H1 (cell line): ENCODE data around the gene SH3PXD2A. TPM values are rescaled to one million over a fixed set of nuclear protein-coding genes. Genes with fewer than 3 reads are reported as not detected.

Experiments used
- CTCF ChIA-PET: fragments of 300-600 bp; sonication (Branson Sonifier 250); formaldehyde crosslinking; loops from one replicate; lab custom pipeline; 2021; ENCODE audit not compliant: partially characterized antibody; lab: Charles Lee
- POLR2A ChIA-PET: fragments of 300-600 bp; sonication (Branson Sonifier 250); formaldehyde crosslinking; loops from one replicate; lab custom pipeline; 2021; ENCODE audit warnings: inconsistent platforms; ENCODE audit not compliant: partially characterized antibody; lab: Charles Lee
- DNase-seq, 2 experiments: peaks; one replicate each; pipeline versions ENCODE4 v3.0.0 to v3.0.0-alpha.2; 2010 to 2022; ENCODE audit warnings: low spot score in 2 of 2, low read depth in 1 of 2, mixed read lengths in 1 of 2
- FAIRE-seq: peaks from 2 replicates; lab custom pipeline; 2011; peaks lifted over from hg19 to GRCh38; lab: Jason Lieb, UNC
- H2AFZ ChIP-seq: 2 replicates; pipeline ENCODE4 v1.8.1; 2012; ENCODE audit warnings: low read length, inconsistent platforms
- H2AK5ac ChIP-seq: 2 replicates; pipeline ENCODE4 v1.6.1; 2013; ENCODE audit warnings: low read depth, low read length
- H2BK120ac ChIP-seq: replicated peaks from 2 replicates; pipeline ENCODE3; 2013; ENCODE audit warnings: low read depth, low read length, inconsistent platforms
- H2BK12ac ChIP-seq: 2 replicates; pipeline ENCODE4 v1.6.1; 2013; ENCODE audit warnings: low read depth, low read length
- H2BK15ac ChIP-seq: 2 replicates; pipeline ENCODE4 v1.6.1; 2013; ENCODE audit warnings: low read length
- H2BK20ac ChIP-seq: 2 replicates; pipeline ENCODE4 v1.6.1; 2013; ENCODE audit warnings: low read length
- H2BK5ac ChIP-seq: 2 replicates; pipeline ENCODE4 v1.6.1; 2013; ENCODE audit warnings: low read depth, low read length
- H3K14ac ChIP-seq: 2 replicates; pipeline ENCODE4 v1.6.1; 2013; ENCODE audit warnings: inconsistent platforms; ENCODE audit not compliant: insufficient read length
- H3K18ac ChIP-seq: 2 replicates; pipeline ENCODE4 v1.6.1; 2013; ENCODE audit warnings: low read length; ENCODE audit errors: extremely low read depth
- H3K23ac ChIP-seq: 2 replicates; pipeline ENCODE4 v1.6.1; 2013; ENCODE audit warnings: inconsistent platforms; ENCODE audit not compliant: insufficient read length
- H3K23me2 ChIP-seq: 2 replicates; pipeline ENCODE4 v1.6.1; 2013; ENCODE audit warnings: low read depth, low read length
- H3K27ac ChIP-seq: 2 replicates; pipeline ENCODE4 v1.6.1; 2011; ENCODE audit warnings: low read depth, low read length, inconsistent platforms
- H3K27me3 ChIP-seq, 4 experiments: replicated peaks in 1 of 4; 1 replicate in 1 of 4; 2 replicates in 3 of 4; pipeline versions ENCODE4 v1.6.1 to v1.8.1; 2011 to 2013; ENCODE audit warnings: low read length in 3 of 4, mild to moderate bottlenecking in 3 of 4, inconsistent platforms in 2 of 4, mixed read lengths in 2 of 4, moderate library complexity in 1 of 4; ENCODE audit not compliant: control insufficient read depth in 3 of 4, insufficient read depth in 3 of 4; ENCODE audit errors: extremely low read depth in 1 of 4
- H3K36me3 ChIP-seq, 4 experiments: 2 replicates each; pipeline versions ENCODE4 v1.6.1 to v1.8.1; 2011 to 2013; ENCODE audit warnings: mild to moderate bottlenecking in 4 of 4, low read length in 3 of 4, moderate library complexity in 2 of 4, control low read depth in 1 of 4, inconsistent platforms in 1 of 4; ENCODE audit not compliant: insufficient read depth in 4 of 4, control insufficient read depth in 2 of 4
- H3K4ac ChIP-seq: replicated peaks from 2 replicates; pipeline ENCODE3; 2013; ENCODE audit warnings: low read length, low read depth, mixed read lengths, inconsistent platforms; ENCODE audit not compliant: insufficient read length
- H3K4me1 ChIP-seq, 4 experiments: replicated peaks in 1 of 4; 1 replicate in 1 of 4; 2 replicates in 3 of 4; pipeline versions ENCODE4 v1.6.1 to v1.8.1; 2011 to 2013; ENCODE audit warnings: low read length in 3 of 4, inconsistent platforms in 2 of 4, mixed read lengths in 1 of 4; ENCODE audit not compliant: insufficient read depth in 4 of 4, control insufficient read depth in 3 of 4
- H3K4me2 ChIP-seq, 2 experiments: 2 replicates each; pipeline versions ENCODE4 v1.6.1 to v1.8.1; 2011 to 2013; ENCODE audit warnings: low read depth in 2 of 2, low read length in 2 of 2, control low read depth in 1 of 2, inconsistent platforms in 1 of 2, mild to moderate bottlenecking in 1 of 2; ENCODE audit not compliant: insufficient read depth in 1 of 2
- H3K4me3 ChIP-seq, 4 experiments: fragments of 200-600, 300-600 bp in 1 of 4; sonication (generic), shearing (Covaris generic), sonication (Bioruptor Twin) in 1 of 4; 2 replicates each; pipeline versions ENCODE4 v1.5.1 to v1.8.1; 2011 to 2016; ENCODE audit warnings: low read length in 4 of 4, low read depth in 3 of 4, control low read depth in 2 of 4, inconsistent platforms in 2 of 4, mild to moderate bottlenecking in 2 of 4, mixed read lengths in 1 of 4, moderate library complexity in 1 of 4; ENCODE audit not compliant: insufficient read depth in 2 of 4; ENCODE audit errors: extremely low read depth in 1 of 4
- H3K56ac ChIP-seq: replicated peaks from 2 replicates; pipeline ENCODE3; 2013; ENCODE audit warnings: low read depth, mild to moderate bottlenecking, mixed read lengths, low read length, inconsistent platforms; ENCODE audit not compliant: insufficient read length
- H3K79me1 ChIP-seq: 2 replicates; pipeline ENCODE4 v1.6.1; 2013; ENCODE audit warnings: low read depth, low read length, control low read depth
- H3K79me2 ChIP-seq, 2 experiments: 2 replicates each; pipeline versions ENCODE4 v1.6.1 to v1.8.1; 2012 to 2013; ENCODE audit warnings: low read length in 2 of 2, mild to moderate bottlenecking in 2 of 2, inconsistent platforms in 1 of 2; ENCODE audit not compliant: insufficient read depth in 2 of 2, control insufficient read depth in 1 of 2
- H3K9ac ChIP-seq, 4 experiments: replicated peaks in 1 of 4; 1 replicate in 1 of 4; 2 replicates in 3 of 4; pipeline versions ENCODE4 v1.6.1 to v1.8.1; 2011 to 2013; ENCODE audit warnings: low read depth in 3 of 4, low read length in 3 of 4, control low read depth in 2 of 4, mild to moderate bottlenecking in 2 of 4, moderate library complexity in 2 of 4, inconsistent platforms in 1 of 4; ENCODE audit errors: extremely low read depth in 1 of 4
- H3K9me3 ChIP-seq, 2 experiments: 2 replicates each; pipeline versions ENCODE4 v1.6.1 to v1.8.1; 2012 to 2013; ENCODE audit warnings: mild to moderate bottlenecking in 2 of 2, moderate library complexity in 2 of 2, control low read depth in 1 of 2, inconsistent platforms in 1 of 2, low read depth in 1 of 2, low read length in 1 of 2, mixed read lengths in 1 of 2; ENCODE audit not compliant: insufficient read depth in 2 of 2
- H4K20me1 ChIP-seq, 2 experiments: replicated peaks in 1 of 2; 2 replicates each; pipeline versions ENCODE3 to v1.8.1; 2011 to 2013; ENCODE audit warnings: inconsistent platforms in 2 of 2, low read length in 2 of 2, mild to moderate bottlenecking in 1 of 2; ENCODE audit not compliant: insufficient read depth in 2 of 2, control insufficient read depth in 1 of 2
- H4K5ac ChIP-seq: 2 replicates; pipeline ENCODE4 v1.6.1; 2013; ENCODE audit warnings: low read length, low read depth, mixed read lengths, inconsistent platforms; ENCODE audit not compliant: insufficient read length
- H4K8ac ChIP-seq: 2 replicates; pipeline ENCODE4 v1.8.0; 2013; ENCODE audit warnings: mild to moderate bottlenecking, moderate library complexity, low read length, inconsistent platforms; ENCODE audit not compliant: insufficient read depth; ENCODE audit errors: extremely low read depth
- H4K91ac ChIP-seq: replicated peaks from 2 replicates; pipeline ENCODE3; 2013; ENCODE audit warnings: low read length, mixed read lengths, inconsistent platforms; ENCODE audit not compliant: insufficient read length
- BCL11A ChIP-seq, 2 experiments: IDR thresholded peaks; one replicate each; pipeline ENCODE4 v1.6.1; 2011; ENCODE audit warnings: low read depth in 2 of 2, low read length in 2 of 2, mild to moderate bottlenecking in 2 of 2
- CBX5 ChIP-seq: fragments of 300-800, 300-1000 bp; sonication (generic); IDR thresholded peaks from 2 replicates; pipeline ENCODE4 v1.7.1; 2016; ENCODE audit warnings: antibody characterized with exemption, low read length, low read depth
- CBX8 ChIP-seq: fragments of 300-800, 300-1000 bp; sonication (generic); IDR thresholded peaks from 2 replicates; pipeline ENCODE4 v1.7.1; 2016; ENCODE audit warnings: low read depth, low read length, borderline replicate concordance
- JUND ChIP-seq: IDR thresholded peaks from 2 replicates; pipeline ENCODE4 v1.6.1; 2011; ENCODE audit warnings: mild to moderate bottlenecking, improper control_type of control experiment, low read length
- KDM1A ChIP-seq: fragments of 200-600, 300-600 bp; sonication (generic); IDR thresholded peaks from 2 replicates; pipeline ENCODE4 v1.7.1; 2016; ENCODE audit warnings: mild to moderate bottlenecking, low read length, borderline replicate concordance
- MAFK ChIP-seq: IDR thresholded peaks from 2 replicates; pipeline ENCODE4 v1.6.1; 2012; ENCODE audit warnings: low read depth, mild to moderate bottlenecking, improper control_type of control experiment, low read length
- NANOG ChIP-seq: IDR thresholded peaks from 2 replicates; pipeline ENCODE4 v1.6.1; 2011; ENCODE audit warnings: low read length, low read depth, mild to moderate bottlenecking, inconsistent platforms; ENCODE audit not compliant: insufficient read depth, poor library complexity, severe bottlenecking
- PHF8 ChIP-seq: fragments of 200-600 bp; sonication (generic); conservative IDR thresholded peaks from 2 replicates; pipeline ENCODE4 v1.7.1; 2012; ENCODE audit warnings: low read depth, mild to moderate bottlenecking, inconsistent platforms, low read length, moderate library complexity
- TAF7 ChIP-seq: optimal IDR thresholded peaks from 2 replicates; pipeline ENCODE3; 2011; ENCODE audit warnings: low read depth, mild to moderate bottlenecking, inconsistent platforms, low read length, moderate library complexity, borderline replicate concordance
- TBP ChIP-seq: IDR thresholded peaks from 2 replicates; pipeline ENCODE4 v1.6.1; 2011; ENCODE audit warnings: low read depth, low read length, improper control_type of control experiment
- TEAD4 ChIP-seq: IDR thresholded peaks from 2 replicates; pipeline ENCODE4 v1.6.1; 2012; ENCODE audit warnings: low read depth, low read length, inconsistent platforms, mixed read lengths
- WGBS, 2 experiments: shearing (Covaris generic) in 1 of 2; methylation state at CpG; one replicate each; pipeline versions ENCODE4 v1.1.6 to v1.1.7; 2013 to 2015; ENCODE audit warnings: low lambda C conversion rate in 2 of 2, mixed read lengths in 2 of 2, inconsistent platforms in 1 of 2, low coverage in 1 of 2, missing lambda C conversion rate in 1 of 2; ENCODE audit not compliant: insufficient replicate concordance in 2 of 2, insufficient coverage in 1 of 2, insufficient read length in 1 of 2; ENCODE audit errors: extremely low coverage in 1 of 2, missing lambda C conversion rate in 1 of 2; 5-methylcytosine and 5-hydroxymethylcytosine counted together
- polyA plus RNA-seq, 7 experiments: library from polyadenylated mRNA; depleted of rRNA in 3 of 7; stranded (reverse) in 5 of 7; unstranded in 2 of 7; fragments of >200 nt in 5 of 7; fragments of 200-250 nt in 2 of 7; gene quantifications; 1 replicate in 5 of 7; 2 replicates in 1 of 7; 4 replicates in 1 of 7; pipeline versions ENCODE4 v1.2.1 to v1.2.3, GENCODE V29; 2011 to 2013; ENCODE audit warnings: missing spikeins in 2 of 7, mixed read lengths in 2 of 7
- total RNA-seq: library from RNA; stranded (reverse); fragmentation: NEBNext Ultra II Directional; extraction: Animal tissue kit (Norgen Biotek cat#: 25700); gene quantifications from 2 replicates; pipeline ENCODE4 v1.2.1, GENCODE V29; 2021
- TF ChIP-seq, protein P1 (sequence below): IDR thresholded peaks from 2 replicates; pipeline ENCODE4 v1.6.1; 2012; ENCODE audit warnings: inconsistent platforms
- TF ChIP-seq, protein P2 (sequence below): IDR thresholded peaks from 2 replicates; pipeline ENCODE4 v1.6.1; 2011; ENCODE audit warnings: low read depth, mild to moderate bottlenecking, low read length; ENCODE audit not compliant: insufficient read depth

Gene SH3PXD2A
- total and polyA plus RNA-seq, 2 of the 8 experiments (the other 6 are each of a cell fraction or from before 2014, with no cell fraction given) = 5.4 to 16.3 TPM

DNA sequence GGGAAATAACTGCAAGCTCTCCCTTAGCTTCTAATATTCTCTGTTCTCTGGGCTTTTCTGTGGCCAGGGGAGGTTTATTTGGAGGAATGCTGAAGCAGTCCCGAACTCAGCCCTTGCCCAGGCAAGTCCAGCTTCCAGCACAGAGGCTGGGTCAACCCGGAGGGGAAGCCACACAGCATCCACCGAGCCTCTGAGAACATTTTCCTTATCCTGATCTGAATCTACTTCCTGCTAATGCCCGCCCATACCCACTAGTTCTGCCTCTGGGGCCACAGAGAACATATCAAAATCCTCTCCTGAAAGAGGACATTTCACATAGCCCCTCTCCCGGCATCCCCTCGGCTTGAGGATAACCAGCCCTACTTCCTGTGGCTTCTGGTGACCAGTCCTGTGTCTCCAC lies 31.1 kb downstream of the SH3PXD2A start:
- Histone ChIP-seq H3K79me1 (no peaks in the 10 kb centered on the region; the same call in 1 of the 2 replicates), H2BK15ac (no peak overlapping the region), H2BK5ac (no peak overlapping the region), H4K8ac (no peak overlapping the region), H4K5ac (no peak overlapping the region), H2BK12ac (no peak overlapping the region), H3K27me3 (no peaks in the 10 kb centered on the region), H2AFZ (no peak overlapping the region), H2AK5ac (no peak overlapping the region), H3K23ac (no peak overlapping the region), H3K4ac (no peak overlapping the region), H3K27ac (no peak overlapping the region), H3K9ac (no peak overlapping the region), H3K18ac (no peak overlapping the region), H3K36me3 (no peaks in the 10 kb centered on the region), H3K4me2 (no peak overlapping the region), H4K91ac (no peak overlapping the region), H3K14ac (no peak overlapping the region), H3K4me3 (no peak overlapping the region), H2BK120ac (no peak overlapping the region), H3K4me1 (peaks cover 0 to 4% (median 0%) of the 10 kb centered on the region in 4 experiments; a peak in 4 of 7 replicates), H4K20me1 (no peaks in the 10 kb centered on the region), H2BK20ac (no peak overlapping the region), H3K56ac (no peak overlapping the region), H3K23me2 (no peaks in the 10 kb centered on the region), H3K9me3 (no peaks in the 10 kb centered on the region), H3K79me2 (no peaks in the 10 kb centered on the region)
- POLR2A ChIA-PET = interaction anchor here (1.1 to 1.4 kb wide), 4 partner anchors 11 to 28 kb away, joined by 3 to 4 read pairs (median 3); no protein-coding TSS in a partner anchor
- WGBS, 2 experiments = 90% methylated on average over 6 of the region's 6 CpGs; no CpG with 5 or more reads in 1 of the 2 experiments
- DNase-seq = no peak
- CTCF ChIA-PET = interaction anchor here (0.6 to 3.7 kb wide), 9 partner anchors 23 to 110 kb away, joined by 3 to 17 read pairs (median 4); no protein-coding TSS in a partner anchor
- no peak for FAIRE-seq
- no peak for TF ChIP-seq KDM1A
- TF ChIP-seq, protein P1, sequence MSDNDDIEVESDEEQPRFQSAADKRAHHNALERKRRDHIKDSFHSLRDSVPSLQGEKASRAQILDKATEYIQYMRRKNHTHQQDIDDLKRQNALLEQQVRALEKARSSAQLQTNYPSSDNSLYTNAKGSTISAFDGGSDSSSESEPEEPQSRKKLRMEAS = no peak
- TF ChIP-seq MAFK = no peak
- TF ChIP-seq JUND = no peak
- TF ChIP-seq TEAD4 = no peak
- no peak for TF ChIP-seq BCL11A (IDR thresholded peaks at IDR 0.05; ENCODE audit: low read depth in 2 of 2, low read length in 2 of 2)
- no peak for TF ChIP-seq CBX8
- no peak for TF ChIP-seq CBX5
- TF ChIP-seq, protein P2, sequence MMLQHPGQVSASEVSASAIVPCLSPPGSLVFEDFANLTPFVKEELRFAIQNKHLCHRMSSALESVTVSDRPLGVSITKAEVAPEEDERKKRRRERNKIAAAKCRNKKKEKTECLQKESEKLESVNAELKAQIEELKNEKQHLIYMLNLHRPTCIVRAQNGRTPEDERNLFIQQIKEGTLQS = no peak
- TF ChIP-seq NANOG = no peak
- no peak for TF ChIP-seq TBP
- no peak for TF ChIP-seq PHF8
- TF ChIP-seq TAF7 = no peak
